GM12878 (cell line): ENCODE results near the gene AKR1B1. TPM values are rescaled to one million over a fixed set of nuclear protein-coding genes. Genes with fewer than 3 reads are reported as not detected.

ENCODE experiments used
- ATAC-seq: fragments of 200-7000 bp; cut with Tn5 transposase; 3 replicates; pipeline ENCODE4 v1.9.1; 2020; ENCODE audit warnings: mild to moderate bottlenecking, moderate library complexity
- BruUV-seq: library from RNA; stranded (reverse); fragments of 400-500 nt; replicated peaks from 2 replicates; lab custom pipeline; 2021; lab: Mats Ljungman, UMichigan
- CTCF ChIA-PET: fragments of 300-600 bp; sonication (Branson Sonifier 250); formaldehyde crosslinking; extraction: SDS; loops from one replicate; lab custom pipeline; 2021; ENCODE audit warnings: inconsistent platforms; lab: Yijun Ruan, JAX
- POLR2A ChIA-PET: fragments of 350-600 bp; formaldehyde crosslinking; extraction: SDS; loops from one replicate; lab custom pipeline; 2021; ENCODE audit warnings: inconsistent platforms; lab: Charles Lee
- RAD21 ChIA-PET: fragments of 300-600 bp; sonication (Branson Sonifier 250); formaldehyde crosslinking; loops from one replicate; lab custom pipeline; 2023; ENCODE audit warnings: antibody characterized with exemption; ENCODE audit not compliant: unreplicated experiment; lab: Charles Lee
- SMC1A ChIA-PET: fragments of 300-600 bp; sonication (Branson Sonifier 250); formaldehyde crosslinking; loops from one replicate; lab custom pipeline; 2023; ENCODE audit not compliant: unreplicated experiment, uncharacterized antibody; lab: Charles Lee
- DNase-seq: peaks from one replicate; pipeline ENCODE4 v3.0.0-alpha.2; 2011; ENCODE audit warnings: low read depth, low spot score
- FAIRE-seq: peaks from 3 replicates; lab custom pipeline; 2011; peaks lifted over from hg19 to GRCh38; lab: Jason Lieb, UNC
- H2AFZ ChIP-seq: 2 replicates; pipeline ENCODE4 v1.6.0; 2011; ENCODE audit warnings: low read depth, low read length, control low read depth; ENCODE audit not compliant: control insufficient read depth
- H3K27ac ChIP-seq: 2 replicates; pipeline ENCODE4 v1.5.1; 2011; ENCODE audit warnings: control low read depth; ENCODE audit not compliant: control insufficient read depth, insufficient read depth
- H3K27me3 ChIP-seq, 2 experiments: replicated peaks in 1 of 2; 2 replicates each; pipeline versions ENCODE4 v1.6.0 to v1.6.1; 2011; ENCODE audit warnings: low read length in 1 of 2; ENCODE audit not compliant: control insufficient read depth in 2 of 2, insufficient read depth in 2 of 2
- H3K36me3 ChIP-seq, 2 experiments: 2 replicates each; pipeline ENCODE4 v1.5.1; 2011; ENCODE audit warnings: low read length in 1 of 2; ENCODE audit not compliant: control insufficient read depth in 2 of 2, insufficient read depth in 2 of 2
- H3K4me1 ChIP-seq: 2 replicates; pipeline ENCODE4 v1.6.1; 2011; ENCODE audit warnings: mild to moderate bottlenecking, low read length, moderate library complexity, mixed read lengths; ENCODE audit not compliant: control insufficient read depth, insufficient read depth
- H3K4me2 ChIP-seq: 2 replicates; pipeline ENCODE4 v1.6.0; 2011; ENCODE audit warnings: control low read depth; ENCODE audit not compliant: control insufficient read depth, insufficient read depth
- H3K4me3 ChIP-seq: fragments of 200-600 bp; sonication (generic); 2 replicates; pipeline ENCODE4 v1.5.1; 2016
- H3K79me2 ChIP-seq: 2 replicates; pipeline ENCODE4 v1.6.0; 2011; ENCODE audit warnings: low read length; ENCODE audit not compliant: control insufficient read depth, insufficient read depth
- H3K9ac ChIP-seq: 2 replicates; pipeline ENCODE4 v1.8.0; 2011; ENCODE audit warnings: low read length, control low read depth, mixed read lengths; ENCODE audit not compliant: control insufficient read depth, insufficient read depth
- H3K9me3 ChIP-seq: replicated peaks from 3 replicates; pipeline ENCODE4 v1.5.1; 2011; ENCODE audit warnings: mild to moderate bottlenecking, low read length; ENCODE audit not compliant: control insufficient read depth, insufficient read depth
- H4K20me1 ChIP-seq: 2 replicates; pipeline ENCODE4 v1.6.0; 2011; ENCODE audit not compliant: control insufficient read depth, insufficient read depth
- BCL11A ChIP-seq: IDR thresholded peaks from 2 replicates; pipeline ENCODE4 v1.6.1; 2011; ENCODE audit warnings: low read depth, low read length
- BHLHE40 ChIP-seq, 2 experiments: fragments of 450-650 bp in 1 of 2; IDR thresholded peaks; 2 replicates each; pipeline ENCODE4 v1.6.1; 2011 to 2017; ENCODE audit warnings: low read depth in 2 of 2, borderline replicate concordance in 1 of 2, improper control_type of control experiment in 1 of 2, low read length in 1 of 2, mild to moderate bottlenecking in 1 of 2
- CREB1 ChIP-seq: IDR thresholded peaks from 2 replicates; pipeline ENCODE4 v1.6.1; 2012; ENCODE audit warnings: low read depth, mild to moderate bottlenecking, inconsistent platforms
- FOS ChIP-seq: IDR thresholded peaks from 3 replicates; pipeline ENCODE4 v1.6.1; 2011; ENCODE audit warnings: borderline replicate concordance; ENCODE audit not compliant: insufficient read length; ENCODE audit errors: extremely low read depth
- HDGF ChIP-seq: fragments of 450-650 bp; IDR thresholded peaks from 2 replicates; pipeline ENCODE4 v1.6.1; 2016; ENCODE audit warnings: antibody characterized with exemption
- MYC ChIP-seq: IDR thresholded peaks from 2 replicates; pipeline ENCODE4 v1.6.1; 2011; ENCODE audit warnings: mild to moderate bottlenecking, low read length, moderate library complexity, inconsistent platforms; ENCODE audit not compliant: insufficient read depth, insufficient replicate concordance, insufficient read length, severe bottlenecking
- SMAD5 ChIP-seq: IDR thresholded peaks from 2 replicates; pipeline ENCODE4 v1.6.1; 2016; ENCODE audit warnings: antibody characterized with exemption, low read depth
- SPI1 ChIP-seq: IDR thresholded peaks from 2 replicates; pipeline ENCODE4 v1.6.1; 2011; ENCODE audit warnings: low read depth, mild to moderate bottlenecking, low read length, moderate library complexity, borderline replicate concordance; ENCODE audit not compliant: insufficient read depth
- SUZ12 ChIP-seq: fragments of 200-600 bp; sonication (generic); IDR thresholded peaks from one replicate; pipeline ENCODE4 v1.6.1; 2018; ENCODE audit warnings: antibody characterized with exemption, mild to moderate bottlenecking; ENCODE audit not compliant: unreplicated experiment
- ZBTB11 ChIP-seq: fragments of 450-650 bp; formaldehyde crosslinking; IDR thresholded peaks from 2 replicates; pipeline ENCODE4 v1.5.0; 2022; ENCODE audit warnings: mild to moderate bottlenecking, missing genetic modification characterization
- WGBS: methylation state at CpG from one replicate; pipeline ENCODE4 v1.1.6; 2016; ENCODE audit warnings: low lambda C conversion rate; ENCODE audit not compliant: insufficient replicate concordance, insufficient coverage; ENCODE audit errors: missing lambda C conversion rate; 5-methylcytosine and 5-hydroxymethylcytosine counted together
- in situ Hi-C: fragments of 300-500 bp; cut with MboI; formaldehyde crosslinking; loops from 9 replicates; pipeline ENCODE4 v1.14.3; 2018; ENCODE audit warnings: mixed read lengths
- intact Hi-C: fragments of 100-400 bp; cut with micrococcal nuclease; formaldehyde crosslinking; loops from one replicate; pipeline ENCODE4 v1.14.2; 2022; ENCODE audit not compliant: unreplicated experiment
- polyA plus RNA-seq, 11 experiments: library from polyadenylated mRNA; depleted of rRNA in 4 of 11; unstranded in 6 of 11; stranded (reverse) in 5 of 11; fragments of >200 nt; fragmentation: Nextera tagmentation in 4 of 11; fragmentation: Illumina TruSeq in 1 of 11; extraction: Ambion mirVana in 4 of 11; extraction: Trizol in 1 of 11; gene quantifications; 1 replicate in 1 of 11; 2 replicates in 10 of 11; pipeline versions ENCODE4 v1.2.1 to v1.2.3, GENCODE V29; 2011 to 2016; ENCODE audit warnings: inconsistent platforms in 2 of 11, missing spikeins in 2 of 11, low read depth in 1 of 11
- total RNA-seq, 4 experiments: library from RNA; depleted of rRNA in 3 of 4; stranded (reverse); fragments of >200 nt in 3 of 4; fragmentation: Illumina TruSeq in 1 of 4; extraction: Trizol in 1 of 4; gene quantifications; 2 replicates each; pipeline versions ENCODE4 v1.2.1 to v1.2.3, GENCODE V29; 2013 to 2021

Gene AKR1B1
- total and polyA plus RNA-seq, 10 of the 15 experiments (the other 5 are each of a cell fraction or from before 2014, with no cell fraction given) = 40.4 to 252 (median 156) TPM

- no peaks in the 10 kb centered on the region; a peak in 1 of 4 replicates for H3K27me3 ChIP-seq
- no peak overlapping the region for H3K4me2 ChIP-seq
- no peak overlapping the region for H2AFZ ChIP-seq
- no TSS peak for BruUV-seq
- CTCF ChIA-PET = no interaction called here
- no peaks in the 10 kb centered on the region for H3K79me2 ChIP-seq
- 22% methylated on average over 2 of the region's 2 CpGs for WGBS
- H4K20me1 ChIP-seq = no peaks in the 10 kb centered on the region
- in situ Hi-C loops (no loop called here), intact Hi-C loops (no loop called here)
- RAD21 ChIA-PET = no interaction called here
- no peaks in the 10 kb centered on the region for H3K9me3 ChIP-seq
- TF ChIP-seq FOS (no peak), SMAD5 (no peak), ZBTB11 (no peak), BHLHE40 (IDR thresholded peaks at IDR 0.05; ENCODE audit: borderline replicate concordance in 1 of 2, low read depth in 2 of 2, low read length in 1 of 2) (no peak), SPI1 (no peak), HDGF (no peak), BCL11A (no peak), SUZ12 (no peak), MYC (no peak), CREB1 (no peak)
- POLR2A ChIA-PET = interaction anchor here (0.6 kb wide), 2 partner anchors 23 to 1018 kb away, joined by 6 to 7 read pairs; no protein-coding TSS in a partner anchor
- no peak overlapping the region for H3K27ac ChIP-seq
- no peak for DNase-seq
- SMC1A ChIA-PET = interaction anchor here (0.9 kb wide), 1 partner anchor 109 kb away, joined by 3 read pairs; no protein-coding TSS in a partner anchor
- H3K36me3 ChIP-seq = no peaks in the 10 kb centered on the region
- no peak for FAIRE-seq
- no peak overlapping the region for H3K4me3 ChIP-seq
- H3K4me1 ChIP-seq = no peaks in the 10 kb centered on the region
- H3K9ac ChIP-seq = no peak overlapping the region
- no peak for ATAC-seq
These were observed 41.5 kb upstream of the AKR1B1 start for GRCh38 chr7:134500406-134500805.
